Measurements from ENCODE around the gene GXYLT1. TPM values are rescaled to one million over a fixed set of nuclear protein-coding genes. Genes with fewer than 3 reads are reported as not detected.

The GXYLT1 gene
- total and polyA plus RNA-seq, 8 donors, result 1.4 to 17.6 (median 6.1) TPM

DNA sequence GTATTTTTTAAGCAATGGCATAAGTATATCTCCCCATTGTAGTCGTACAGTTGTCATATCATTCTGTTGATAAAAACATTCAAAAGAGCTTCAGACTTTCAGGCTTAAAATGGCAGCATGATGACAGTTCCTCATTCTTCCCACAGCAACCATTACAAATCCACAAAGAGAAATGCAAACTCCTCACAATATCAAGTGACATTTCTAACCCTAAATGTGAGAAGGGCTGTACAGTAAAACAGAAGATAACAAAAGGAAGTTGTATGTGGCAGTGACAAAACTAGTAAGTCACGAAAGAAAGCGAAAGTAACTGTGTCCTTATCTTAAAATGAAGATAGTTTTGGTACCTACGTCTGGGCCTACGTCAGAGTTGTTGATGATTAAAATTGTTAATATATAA lies 46.7 kb downstream of the GXYLT1 start:
- Histone ChIP-seq H3K4me1 (peaks cover 0 to 8% (median 0%) of the 10 kb centered on the region in 4 donors), H3K9me3 (no peaks in the 10 kb centered on the region), H3K27me3 (no peaks in the 10 kb centered on the region), H3K4me3 (peak overlapping the region in 2 of 4 donors; percentile 5 to 18), H3K36me3 (peaks cover 0 to 26% (median 19%) of the 10 kb centered on the region in 4 donors), H3K27ac (peak overlapping the region in 4 of 5 donors; percentile 16 to 40 (median 30))
- intact Hi-C loops (cut with DNase I; ENCODE audit: low total_unique reads), result no loop called here
- TF ChIP-seq, protein P1, sequence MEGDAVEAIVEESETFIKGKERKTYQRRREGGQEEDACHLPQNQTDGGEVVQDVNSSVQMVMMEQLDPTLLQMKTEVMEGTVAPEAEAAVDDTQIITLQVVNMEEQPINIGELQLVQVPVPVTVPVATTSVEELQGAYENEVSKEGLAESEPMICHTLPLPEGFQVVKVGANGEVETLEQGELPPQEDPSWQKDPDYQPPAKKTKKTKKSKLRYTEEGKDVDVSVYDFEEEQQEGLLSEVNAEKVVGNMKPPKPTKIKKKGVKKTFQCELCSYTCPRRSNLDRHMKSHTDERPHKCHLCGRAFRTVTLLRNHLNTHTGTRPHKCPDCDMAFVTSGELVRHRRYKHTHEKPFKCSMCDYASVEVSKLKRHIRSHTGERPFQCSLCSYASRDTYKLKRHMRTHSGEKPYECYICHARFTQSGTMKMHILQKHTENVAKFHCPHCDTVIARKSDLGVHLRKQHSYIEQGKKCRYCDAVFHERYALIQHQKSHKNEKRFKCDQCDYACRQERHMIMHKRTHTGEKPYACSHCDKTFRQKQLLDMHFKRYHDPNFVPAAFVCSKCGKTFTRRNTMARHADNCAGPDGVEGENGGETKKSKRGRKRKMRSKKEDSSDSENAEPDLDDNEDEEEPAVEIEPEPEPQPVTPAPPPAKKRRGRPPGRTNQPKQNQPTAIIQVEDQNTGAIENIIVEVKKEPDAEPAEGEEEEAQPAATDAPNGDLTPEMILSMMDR (IDR thresholded peaks at IDR 0.05), result no peak
- TF ChIP-seq POLR2A (IDR thresholded peaks at IDR 0.05), result no peak
- no peak for TF ChIP-seq EP300 (IDR thresholded peaks at IDR 0.05)
- no peak for TF ChIP-seq POLR2AphosphoS5 (IDR thresholded peaks at IDR 0.05)
- 14 to 38% (median 35%) methylated on average over 5 of the region's 5 CpGs for WGBS, 5 donors
- peak in 1 of 2 donors; percentile 52 for DNase-seq

DNA sequence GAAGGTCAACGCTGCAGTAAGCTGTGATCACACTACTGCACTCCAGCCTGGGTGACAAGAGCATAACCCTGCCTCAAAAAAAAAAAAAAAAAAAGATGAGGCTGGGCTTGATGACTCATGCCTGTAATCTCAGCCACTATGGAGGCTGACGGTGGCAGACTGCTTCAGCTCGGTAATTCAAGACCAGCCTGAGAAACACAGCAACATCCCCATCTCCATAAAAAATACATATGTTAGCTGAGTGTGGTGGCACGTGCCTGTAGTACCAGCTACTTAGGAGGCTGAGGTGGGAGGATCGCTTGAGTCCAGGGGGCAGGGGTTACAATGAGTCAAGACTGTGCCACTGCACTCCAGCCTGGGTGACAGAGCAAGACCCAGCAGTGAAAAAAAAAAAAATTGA lies 50.4 kb downstream of the GXYLT1 start:
- no peak for TF ChIP-seq POLR2AphosphoS5 (IDR thresholded peaks at IDR 0.05)
- TF ChIP-seq EP300 (IDR thresholded peaks at IDR 0.05), result no peak
- TF ChIP-seq, protein P1 (IDR thresholded peaks at IDR 0.05), result no peak
- TF ChIP-seq POLR2A (IDR thresholded peaks at IDR 0.05), result no peak
- WGBS, 5 donors, result 82 to 91% (median 89%) methylated on average over 5 of the region's 5 CpGs
- intact Hi-C loops (cut with DNase I; ENCODE audit: low total_unique reads), result no loop called here
- DNase-seq, result no peak
- Histone ChIP-seq H3K27me3 (no peaks in the 10 kb centered on the region), H3K27ac (no peak overlapping the region), H3K9me3 (no peaks in the 10 kb centered on the region), H3K4me1 (peaks cover 0 to 18% (median 6%) of the 10 kb centered on the region in 4 donors), H3K36me3 (peaks cover 0 to 31% (median 22%) of the 10 kb centered on the region in 4 donors), H3K4me3 (no peak overlapping the region)

- H3K27ac ChIP-seq, result no peak overlapping the region
- intact Hi-C loops (cut with DNase I; ENCODE audit: low total_unique reads), result no loop called here
- WGBS, 5 donors, result 79 to 87% (median 83%) methylated on average over 2 of the region's 2 CpGs
- peaks cover 0 to 35% (median 20%) of the 10 kb centered on the region in 4 donors for H3K36me3 ChIP-seq
- TF ChIP-seq POLR2A (IDR thresholded peaks at IDR 0.05) (no peak), EP300 (IDR thresholded peaks at IDR 0.05) (no peak), POLR2AphosphoS5 (IDR thresholded peaks at IDR 0.05) (no peak)
- TF ChIP-seq, protein P1 (IDR thresholded peaks at IDR 0.05), result no peak
- no peak overlapping the region for H3K4me3 ChIP-seq
- no peaks in the 10 kb centered on the region for H3K9me3 ChIP-seq
- peaks cover 0 to 11% (median 5%) of the 10 kb centered on the region in 4 donors for H3K4me1 ChIP-seq
- no peak for DNase-seq
- H3K27me3 ChIP-seq, result no peaks in the 10 kb centered on the region
Measured at GRCh38 chr12:42091769-42092168, 52.9 kb downstream of the GXYLT1 start.

DNA sequence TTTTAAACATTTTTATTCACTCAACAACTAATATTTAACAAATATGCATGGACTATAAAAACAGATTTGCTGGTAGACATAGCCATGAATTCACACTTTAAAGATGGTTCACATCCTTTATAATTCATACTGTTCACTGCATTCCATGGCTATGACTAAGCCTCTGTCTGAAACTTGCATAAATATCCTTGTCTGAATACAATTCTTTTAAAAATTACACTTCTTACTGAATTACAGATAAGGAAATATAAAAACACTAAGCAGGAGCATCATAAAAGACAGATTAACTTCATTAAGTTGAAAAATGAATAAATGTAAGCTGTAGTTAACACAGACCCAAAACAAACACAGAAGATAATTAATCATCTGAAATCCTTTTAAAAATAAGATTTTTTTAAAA lies 53.8 kb downstream of the GXYLT1 start:
- no peak overlapping the region for H3K27ac ChIP-seq
- H3K4me1 ChIP-seq, result peaks cover 0 to 11% (median 5%) of the 10 kb centered on the region in 4 donors
- H3K27me3 ChIP-seq, result no peaks in the 10 kb centered on the region
- TF ChIP-seq EP300 (IDR thresholded peaks at IDR 0.05), result no peak
- no peak for TF ChIP-seq POLR2AphosphoS5 (IDR thresholded peaks at IDR 0.05)
- no peak for TF ChIP-seq POLR2A (IDR thresholded peaks at IDR 0.05)
- TF ChIP-seq, protein P1 (IDR thresholded peaks at IDR 0.05), result no peak
- H3K9me3 ChIP-seq, result no peaks in the 10 kb centered on the region
- H3K36me3 ChIP-seq, result peaks cover 0 to 30% (median 15%) of the 10 kb centered on the region in 4 donors
- no peak overlapping the region for H3K4me3 ChIP-seq
- peak in 1 of 2 donors; percentile 19 for DNase-seq
- intact Hi-C loops (cut with DNase I; ENCODE audit: low total_unique reads), result no loop called here

All from stomach (tissue), 9 donors.